ENCODE measurements around the gene PDE3A.

PDE3A gene

DNA sequence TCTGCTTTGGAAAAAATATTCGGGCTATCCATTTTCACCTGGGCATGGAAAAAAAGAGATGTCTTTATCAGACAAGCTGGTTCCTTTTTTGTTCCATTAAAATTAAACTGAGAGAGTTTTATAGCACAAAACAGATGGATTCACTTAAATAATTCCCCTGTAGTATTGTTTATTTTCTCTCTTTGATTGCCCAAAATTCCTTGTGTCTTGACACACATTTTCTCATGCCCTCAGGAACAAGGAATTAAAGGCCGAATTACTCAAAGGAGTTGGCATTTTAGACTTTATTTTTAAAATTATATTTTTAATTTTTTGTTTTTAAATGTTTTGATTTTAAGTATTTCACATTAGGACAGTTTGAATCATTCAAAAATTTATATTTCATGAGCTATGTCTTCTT is 257.2 kb downstream of the PDE3A start:
- H4K20me1 ChIP-seq (ENCODE audit: insufficient read depth, low read length, poor library complexity, severe bottlenecking), result no peaks in the 10 kb centered on the region
- H3K4me1 ChIP-seq (ENCODE audit: insufficient read depth, low read length, poor library complexity, severe bottlenecking), result no peaks in the 10 kb centered on the region
- no peak overlapping the region for H2AFZ ChIP-seq (ENCODE audit: low read length)
- no peaks in the 10 kb centered on the region for H3F3A ChIP-seq (ENCODE audit: low read depth)
- H3K4me2 ChIP-seq (ENCODE audit: low read depth, low read length, poor library complexity, severe bottlenecking), result no peak overlapping the region
- H3K4me3 ChIP-seq (ENCODE audit: low read length, poor library complexity, severe bottlenecking), result no peak overlapping the region
- no peaks in the 10 kb centered on the region for H3K79me2 ChIP-seq (ENCODE audit: insufficient read depth, low read length)
- H3K9ac ChIP-seq (ENCODE audit: low read depth, low read length, poor library complexity, severe bottlenecking), result no peak overlapping the region
- no peaks in the 10 kb centered on the region for H3K36me3 ChIP-seq (ENCODE audit: insufficient read depth, low read length)
- no peaks in the 10 kb centered on the region for H3K9me3 ChIP-seq (ENCODE audit: insufficient read depth, low read depth, low read length)
- no peaks in the 10 kb centered on the region for H3K9me2 ChIP-seq (replicated peaks; ENCODE audit: low read depth, low read length)
- no peak for TF ChIP-seq EZH2phosphoT487 (IDR thresholded peaks at IDR 0.05; ENCODE audit: borderline replicate concordance)
- TF ChIP-seq CTCF (conservative IDR thresholded peaks at IDR 0.05; ENCODE audit: low read length), result no peak
- H3K27me3 ChIP-seq (ENCODE audit: insufficient read depth, low read length, poor library complexity, severe bottlenecking), result no peaks in the 10 kb centered on the region

GRCh38 chr12:20627001-20627588 is 258.8 kb downstream of the PDE3A start:
- Histone ChIP-seq H3K4me1 (ENCODE audit: insufficient read depth, low read length, poor library complexity, severe bottlenecking) (no peaks in the 10 kb centered on the region), H3K4me2 (ENCODE audit: low read depth, low read length, poor library complexity, severe bottlenecking) (no peak overlapping the region), H3K4me3 (ENCODE audit: low read length, poor library complexity, severe bottlenecking) (no peak overlapping the region), H2AFZ (ENCODE audit: low read length) (no peak overlapping the region), H4K20me1 (ENCODE audit: insufficient read depth, low read length, poor library complexity, severe bottlenecking) (no peaks in the 10 kb centered on the region), H3F3A (ENCODE audit: low read depth) (no peaks in the 10 kb centered on the region), H3K79me2 (ENCODE audit: insufficient read depth, low read length) (no peaks in the 10 kb centered on the region), H3K9me2 (replicated peaks; ENCODE audit: low read depth, low read length) (no peaks in the 10 kb centered on the region), H3K36me3 (ENCODE audit: insufficient read depth, low read length) (no peaks in the 10 kb centered on the region), H3K27me3 (ENCODE audit: insufficient read depth, low read length, poor library complexity, severe bottlenecking) (no peaks in the 10 kb centered on the region), H3K9ac (ENCODE audit: low read depth, low read length, poor library complexity, severe bottlenecking) (no peak overlapping the region), H3K9me3 (ENCODE audit: insufficient read depth, low read depth, low read length) (no peaks in the 10 kb centered on the region)
- TF ChIP-seq EZH2phosphoT487 (IDR thresholded peaks at IDR 0.05; ENCODE audit: borderline replicate concordance) (no peak), CTCF (conservative IDR thresholded peaks at IDR 0.05; ENCODE audit: low read length) (no peak)

GRCh38 chr12:20628226-20628787 is 260.0 kb downstream of the PDE3A start:
- no peaks in the 10 kb centered on the region for H3K79me2 ChIP-seq (ENCODE audit: insufficient read depth, low read length)
- H3K27me3 ChIP-seq (ENCODE audit: insufficient read depth, low read length, poor library complexity, severe bottlenecking), result no peaks in the 10 kb centered on the region
- H3K4me3 ChIP-seq (ENCODE audit: low read length, poor library complexity, severe bottlenecking), result no peak overlapping the region
- no peaks in the 10 kb centered on the region for H3K9me2 ChIP-seq (replicated peaks; ENCODE audit: low read depth, low read length)
- H3K9ac ChIP-seq (ENCODE audit: low read depth, low read length, poor library complexity, severe bottlenecking), result no peak overlapping the region
- no peaks in the 10 kb centered on the region for H3K4me1 ChIP-seq (ENCODE audit: insufficient read depth, low read length, poor library complexity, severe bottlenecking)
- no peak for TF ChIP-seq CTCF (conservative IDR thresholded peaks at IDR 0.05; ENCODE audit: low read length)
- no peak for TF ChIP-seq EZH2phosphoT487 (IDR thresholded peaks at IDR 0.05; ENCODE audit: borderline replicate concordance)
- no peak overlapping the region for H2AFZ ChIP-seq (ENCODE audit: low read length)
- H3K4me2 ChIP-seq (ENCODE audit: low read depth, low read length, poor library complexity, severe bottlenecking), result no peak overlapping the region
- no peaks in the 10 kb centered on the region for H4K20me1 ChIP-seq (ENCODE audit: insufficient read depth, low read length, poor library complexity, severe bottlenecking)
- H3K36me3 ChIP-seq (ENCODE audit: insufficient read depth, low read length), result no peaks in the 10 kb centered on the region
- H3F3A ChIP-seq (ENCODE audit: low read depth), result no peaks in the 10 kb centered on the region
- no peaks in the 10 kb centered on the region for H3K9me3 ChIP-seq (ENCODE audit: insufficient read depth, low read depth, low read length)

Measured in Loucy (cell line).